ENCODE results near the gene DNM3. TPM values are rescaled to one million over a fixed set of nuclear protein-coding genes. Genes with fewer than 3 reads are reported as not detected.

DNM3 gene
- polyA plus RNA-seq, 4 donors, result 0.67 to 1.2 (median 0.99) TPM; not detected in 1

- H3K27me3 ChIP-seq (ENCODE audit: control insufficient read depth in 3 of 3, insufficient read depth in 3 of 3, low read length in 3 of 3), result no peaks in the 10 kb centered on the region
- 93 to 95% (median 94%) methylated on average over 1 of the region's 1 CpG for WGBS, 3 donors
- FAIRE-seq, result no peak
- H3K27ac ChIP-seq (ENCODE audit: low read depth in 1 of 3, low read length in 2 of 3), result no peak overlapping the region
- peaks cover 0 to 8% of the 10 kb centered on the region in 2 donors for H3K9me3 ChIP-seq (ENCODE audit: control insufficient read depth in 2 of 2, insufficient read depth in 1 of 2, low read depth in 1 of 2, low read length in 1 of 2)
- H3K4me1 ChIP-seq (ENCODE audit: control insufficient read depth in 3 of 3, insufficient read depth in 2 of 3, low read depth in 1 of 3, low read length in 2 of 3), result no peaks in the 10 kb centered on the region
- DNase-seq, result no peak
- no peaks in the 10 kb centered on the region for H3K36me3 ChIP-seq (ENCODE audit: control insufficient read depth in 3 of 3, insufficient read depth in 2 of 3, low read depth in 1 of 3, low read length in 3 of 3)
- H3K4me3 ChIP-seq (ENCODE audit: low read depth in 1 of 3, low read length in 3 of 3), result no peak overlapping the region
These were observed 425.4 kb downstream of the DNM3 start for GRCh38 chr1:172266528-172267174.

GRCh38 chr1:172268237-172268636, 426.9 kb downstream of the DNM3 start:
- Histone ChIP-seq H3K9me3 (ENCODE audit: control insufficient read depth in 2 of 2, insufficient read depth in 1 of 2, low read depth in 1 of 2, low read length in 1 of 2) (no peaks in the 10 kb centered on the region), H3K27ac (ENCODE audit: low read depth in 1 of 3, low read length in 2 of 3) (no peak overlapping the region), H3K27me3 (ENCODE audit: control insufficient read depth in 3 of 3, insufficient read depth in 3 of 3, low read length in 3 of 3) (no peaks in the 10 kb centered on the region), H3K36me3 (ENCODE audit: control insufficient read depth in 3 of 3, insufficient read depth in 2 of 3, low read depth in 1 of 3, low read length in 3 of 3) (no peaks in the 10 kb centered on the region), H3K4me1 (ENCODE audit: control insufficient read depth in 3 of 3, insufficient read depth in 2 of 3, low read depth in 1 of 3, low read length in 2 of 3) (no peaks in the 10 kb centered on the region), H3K4me3 (ENCODE audit: low read depth in 1 of 3, low read length in 3 of 3) (no peak overlapping the region)
- no peak for DNase-seq
- no peak for FAIRE-seq
- WGBS, 3 donors, result 78 to 91% (median 84%) methylated on average over 3 of the region's 3 CpGs

- Histone ChIP-seq H3K27me3 (ENCODE audit: control insufficient read depth in 3 of 3, insufficient read depth in 3 of 3, low read length in 3 of 3) (no peaks in the 10 kb centered on the region), H3K9me3 (ENCODE audit: control insufficient read depth in 2 of 2, insufficient read depth in 1 of 2, low read depth in 1 of 2, low read length in 1 of 2) (no peaks in the 10 kb centered on the region), H3K4me1 (ENCODE audit: control insufficient read depth in 3 of 3, insufficient read depth in 2 of 3, low read depth in 1 of 3, low read length in 2 of 3) (no peaks in the 10 kb centered on the region), H3K4me3 (ENCODE audit: low read depth in 1 of 3, low read length in 3 of 3) (no peak overlapping the region), H3K36me3 (ENCODE audit: control insufficient read depth in 3 of 3, insufficient read depth in 2 of 3, low read depth in 1 of 3, low read length in 3 of 3) (no peaks in the 10 kb centered on the region), H3K27ac (ENCODE audit: low read depth in 1 of 3, low read length in 2 of 3) (no peak overlapping the region)
- DNase-seq (no peak), FAIRE-seq (no peak)
- WGBS, 3 donors, result 84 to 90% (median 87%) methylated on average over 5 of the region's 5 CpGs
These were observed 427.8 kb downstream of the DNM3 start for GRCh38 chr1:172269084-172269483.

- no peaks in the 10 kb centered on the region for H3K9me3 ChIP-seq (ENCODE audit: control insufficient read depth in 2 of 2, insufficient read depth in 1 of 2, low read depth in 1 of 2, low read length in 1 of 2)
- no peaks in the 10 kb centered on the region for H3K36me3 ChIP-seq (ENCODE audit: control insufficient read depth in 3 of 3, insufficient read depth in 2 of 3, low read depth in 1 of 3, low read length in 3 of 3)
- H3K4me3 ChIP-seq (ENCODE audit: low read depth in 1 of 3, low read length in 3 of 3), result no peak overlapping the region
- H3K27ac ChIP-seq (ENCODE audit: low read depth in 1 of 3, low read length in 2 of 3), result no peak overlapping the region
- H3K27me3 ChIP-seq (ENCODE audit: control insufficient read depth in 3 of 3, insufficient read depth in 3 of 3, low read length in 3 of 3), result no peaks in the 10 kb centered on the region
- WGBS, 3 donors, result 84 to 88% (median 85%) methylated on average over 3 of the region's 3 CpGs
- FAIRE-seq (no peak), DNase-seq (peak in 1 of 2 donors; percentile 14)
- H3K4me1 ChIP-seq (ENCODE audit: control insufficient read depth in 3 of 3, insufficient read depth in 2 of 3, low read depth in 1 of 3, low read length in 2 of 3), result peaks cover 0 to under 1% (median 0%) of the 10 kb centered on the region in 3 donors
These were observed 428.3 kb downstream of the DNM3 start for GRCh38 chr1:172269644-172270043.

- no peak overlapping the region for H3K27ac ChIP-seq (ENCODE audit: low read depth in 1 of 3, low read length in 2 of 3)
- H3K4me1 ChIP-seq (ENCODE audit: control insufficient read depth in 3 of 3, insufficient read depth in 2 of 3, low read depth in 1 of 3, low read length in 2 of 3), result peaks cover 0 to 7% (median 0%) of the 10 kb centered on the region in 3 donors
- no peak for DNase-seq
- H3K27me3 ChIP-seq (ENCODE audit: control insufficient read depth in 3 of 3, insufficient read depth in 3 of 3, low read length in 3 of 3), result no peaks in the 10 kb centered on the region
- no peaks in the 10 kb centered on the region for H3K36me3 ChIP-seq (ENCODE audit: control insufficient read depth in 3 of 3, insufficient read depth in 2 of 3, low read depth in 1 of 3, low read length in 3 of 3)
- WGBS, 3 donors, result 45 to 76% (median 62%) methylated on average over 3 of the region's 3 CpGs
- FAIRE-seq, result no peak
- no peak overlapping the region for H3K4me3 ChIP-seq (ENCODE audit: low read depth in 1 of 3, low read length in 3 of 3)
- no peaks in the 10 kb centered on the region for H3K9me3 ChIP-seq (ENCODE audit: control insufficient read depth in 2 of 2, insufficient read depth in 1 of 2, low read depth in 1 of 2, low read length in 1 of 2)
These were observed 429.3 kb downstream of the DNM3 start for GRCh38 chr1:172270605-172271004.

GRCh38 chr1:172272087-172272486, 430.8 kb downstream of the DNM3 start:
- DNase-seq (no peak), FAIRE-seq (no peak)
- WGBS, 3 donors, result 0 to 44% (median 0%) methylated on average over 1 of the region's 1 CpG
- Histone ChIP-seq H3K4me1 (ENCODE audit: control insufficient read depth in 3 of 3, insufficient read depth in 2 of 3, low read depth in 1 of 3, low read length in 2 of 3) (peaks cover 0 to 12% (median 0%) of the 10 kb centered on the region in 3 donors), H3K27me3 (ENCODE audit: control insufficient read depth in 3 of 3, insufficient read depth in 3 of 3, low read length in 3 of 3) (no peaks in the 10 kb centered on the region), H3K36me3 (ENCODE audit: control insufficient read depth in 3 of 3, insufficient read depth in 2 of 3, low read depth in 1 of 3, low read length in 3 of 3) (no peaks in the 10 kb centered on the region), H3K4me3 (ENCODE audit: low read depth in 1 of 3, low read length in 3 of 3) (no peak overlapping the region), H3K9me3 (ENCODE audit: control insufficient read depth in 2 of 2, insufficient read depth in 1 of 2, low read depth in 1 of 2, low read length in 1 of 2) (no peaks in the 10 kb centered on the region), H3K27ac (ENCODE audit: low read depth in 1 of 3, low read length in 2 of 3) (no peak overlapping the region)

GRCh38 chr1:172273647-172274396, 432.5 kb downstream of the DNM3 start:
- no peaks in the 10 kb centered on the region for H3K36me3 ChIP-seq (ENCODE audit: control insufficient read depth in 3 of 3, insufficient read depth in 2 of 3, low read depth in 1 of 3, low read length in 3 of 3)

GRCh38 chr1:172275478-172275877, 434.2 kb downstream of the DNM3 start:
- Histone ChIP-seq H3K4me3 (ENCODE audit: low read depth in 1 of 3, low read length in 3 of 3) (no peak overlapping the region), H3K27ac (ENCODE audit: low read depth in 1 of 3, low read length in 2 of 3) (no peak overlapping the region), H3K4me1 (ENCODE audit: control insufficient read depth in 3 of 3, insufficient read depth in 2 of 3, low read depth in 1 of 3, low read length in 2 of 3) (peaks cover 0 to 12% (median 0%) of the 10 kb centered on the region in 3 donors), H3K9me3 (ENCODE audit: control insufficient read depth in 2 of 2, insufficient read depth in 1 of 2, low read depth in 1 of 2, low read length in 1 of 2) (no peaks in the 10 kb centered on the region), H3K36me3 (ENCODE audit: control insufficient read depth in 3 of 3, insufficient read depth in 2 of 3, low read depth in 1 of 3, low read length in 3 of 3) (no peaks in the 10 kb centered on the region), H3K27me3 (ENCODE audit: control insufficient read depth in 3 of 3, insufficient read depth in 3 of 3, low read length in 3 of 3) (no peaks in the 10 kb centered on the region)
- 27 to 80% (median 45%) methylated on average over 1 of the region's 1 CpG for WGBS, 3 donors
- DNase-seq (peak; percentile 5), FAIRE-seq (no peak)

More at GRCh38 chr1:172273647-172274396, 432.5 kb downstream of the DNM3 start:
- 72 to 89% (median 73%) methylated on average over 4 of the region's 4 CpGs for WGBS, 3 donors
- DNase-seq (no peak), FAIRE-seq (no peak)
- Histone ChIP-seq H3K27ac (ENCODE audit: low read depth in 1 of 3, low read length in 2 of 3) (no peak overlapping the region), H3K4me3 (ENCODE audit: low read depth in 1 of 3, low read length in 3 of 3) (no peak overlapping the region), H3K9me3 (ENCODE audit: control insufficient read depth in 2 of 2, insufficient read depth in 1 of 2, low read depth in 1 of 2, low read length in 1 of 2) (no peaks in the 10 kb centered on the region), H3K4me1 (ENCODE audit: control insufficient read depth in 3 of 3, insufficient read depth in 2 of 3, low read depth in 1 of 3, low read length in 2 of 3) (peaks cover 0 to 12% (median 0%) of the 10 kb centered on the region in 3 donors), H3K27me3 (ENCODE audit: control insufficient read depth in 3 of 3, insufficient read depth in 3 of 3, low read length in 3 of 3) (no peaks in the 10 kb centered on the region)
